Middle frontal gyrus (tissue), 1 donor: ENCODE data around the gene CPS1.

Experiments
- DNase-seq: peaks from one replicate; pipeline ENCODE4 v3.0.0-alpha.2; 2015; ENCODE audit warnings: low spot score; ENCODE audit errors: extremely low spot score

The CPS1 gene

DNA sequence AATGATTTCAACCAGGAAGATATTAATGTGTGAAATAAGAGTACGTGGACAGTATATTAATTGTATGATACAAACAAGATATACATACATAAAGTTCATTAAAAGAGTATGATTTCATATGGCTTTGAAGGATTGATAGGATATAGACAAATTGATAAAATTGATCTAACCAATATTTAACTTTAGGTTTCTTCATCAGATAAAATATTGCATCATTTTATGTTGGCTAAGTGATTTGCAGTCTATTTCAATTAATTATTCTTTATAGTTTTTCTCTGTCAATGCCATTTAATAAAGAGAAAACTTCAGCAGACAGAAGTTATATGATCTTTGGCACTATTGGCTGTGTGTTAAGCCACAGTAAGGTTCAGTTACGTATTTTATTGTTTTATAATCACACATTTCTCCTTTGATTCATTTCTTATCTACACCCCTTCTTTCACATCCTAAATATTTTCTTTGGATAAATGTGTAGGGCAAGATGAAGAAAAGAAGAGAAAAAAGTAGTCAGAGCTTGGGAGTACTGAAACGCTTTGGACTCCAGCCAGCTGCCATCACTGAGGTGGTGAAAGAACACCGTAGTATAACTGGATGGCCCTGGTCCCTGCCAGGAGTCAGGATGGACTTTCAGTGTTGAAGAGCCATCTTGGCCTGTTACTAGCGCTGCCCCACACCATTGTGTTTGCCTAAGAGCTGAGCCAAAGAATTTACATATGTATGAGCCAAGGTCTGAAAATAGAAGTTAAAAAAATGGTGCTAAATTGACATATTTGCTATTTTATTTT is 9.8 kb upstream of the CPS1 start:
- no peak for DNase-seq

DNA sequence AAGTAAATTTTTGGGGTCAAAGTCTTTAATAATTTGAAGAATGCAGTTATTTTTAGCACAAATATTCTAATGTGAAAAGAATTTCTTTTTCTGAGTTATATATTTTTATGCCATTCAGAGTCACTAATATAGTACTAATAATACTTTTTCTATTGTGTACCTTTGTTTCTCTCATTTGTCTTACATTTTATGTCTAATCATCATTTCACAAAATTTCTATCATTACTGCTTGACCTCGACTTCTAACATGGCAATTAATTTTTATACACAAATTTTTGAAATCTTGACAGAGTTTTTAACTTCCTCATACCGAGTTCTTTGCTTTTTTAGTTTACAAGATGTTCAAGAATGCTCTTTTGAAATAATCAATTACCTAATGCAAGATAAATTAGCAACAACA is 8.4 kb upstream of the CPS1 start:
- DNase-seq = no peak

- DNase-seq = no peak
These were observed 7.5 kb upstream of the CPS1 start for GRCh38 chr2:210548878-210549384.

DNA sequence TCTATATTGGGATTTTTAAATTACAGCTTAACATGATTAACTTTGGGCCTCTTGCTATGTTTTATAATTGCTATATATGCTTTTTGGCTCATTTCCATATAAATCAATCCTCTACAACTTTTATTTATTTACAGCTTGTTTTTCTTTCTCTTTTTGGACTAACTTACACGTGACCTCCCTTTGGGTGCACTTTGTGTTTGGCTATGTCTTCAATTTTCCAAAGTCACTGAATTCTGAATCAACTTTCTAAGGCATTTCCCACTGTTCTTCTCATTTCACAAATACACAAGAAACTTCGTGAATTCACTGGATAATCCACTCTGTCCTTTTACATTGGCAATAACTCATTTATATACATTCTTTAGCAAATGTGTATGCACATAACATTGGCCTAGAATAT is 5.4 kb upstream of the CPS1 start:
- no peak for DNase-seq

DNA sequence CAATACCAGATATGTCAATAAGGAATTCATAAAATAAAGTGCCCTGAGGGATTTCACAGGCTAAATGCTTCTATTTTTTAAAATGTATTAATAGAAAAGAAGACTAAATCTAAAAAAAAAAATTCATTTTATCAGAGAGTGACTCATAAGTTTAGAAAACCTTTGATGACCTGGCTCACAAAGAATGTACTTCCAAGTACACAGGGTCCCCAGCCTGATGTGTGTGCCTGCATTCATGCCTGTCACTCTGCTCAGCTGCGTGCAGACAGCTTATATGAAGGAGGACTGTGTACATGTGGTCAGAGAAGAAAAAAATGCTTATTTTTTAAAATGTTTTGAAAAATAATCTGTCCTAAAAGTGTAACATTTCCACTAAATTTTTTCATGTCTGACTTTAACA is 3.0 kb upstream of the CPS1 start:
- no peak for DNase-seq

DNA sequence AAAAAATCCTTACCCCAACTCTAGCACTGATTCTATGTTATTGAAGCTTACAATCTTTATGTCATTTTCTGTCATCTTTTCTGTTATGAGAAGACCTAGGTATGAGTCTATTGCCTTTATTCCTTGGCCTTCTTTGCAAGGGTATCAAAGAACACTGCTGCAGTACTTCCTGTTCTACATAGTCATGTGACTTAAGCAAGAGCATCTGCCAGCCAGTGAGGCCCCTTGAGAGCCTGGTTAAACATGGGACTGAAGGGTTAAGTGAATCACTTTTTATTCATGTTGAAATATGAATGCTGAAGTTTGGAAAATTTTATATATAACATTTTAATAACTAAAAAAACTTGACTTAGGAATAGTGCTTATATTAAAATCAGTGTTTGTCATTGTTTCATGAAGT is 844 bp upstream of the CPS1 start:
- DNase-seq = no peak

DNA sequence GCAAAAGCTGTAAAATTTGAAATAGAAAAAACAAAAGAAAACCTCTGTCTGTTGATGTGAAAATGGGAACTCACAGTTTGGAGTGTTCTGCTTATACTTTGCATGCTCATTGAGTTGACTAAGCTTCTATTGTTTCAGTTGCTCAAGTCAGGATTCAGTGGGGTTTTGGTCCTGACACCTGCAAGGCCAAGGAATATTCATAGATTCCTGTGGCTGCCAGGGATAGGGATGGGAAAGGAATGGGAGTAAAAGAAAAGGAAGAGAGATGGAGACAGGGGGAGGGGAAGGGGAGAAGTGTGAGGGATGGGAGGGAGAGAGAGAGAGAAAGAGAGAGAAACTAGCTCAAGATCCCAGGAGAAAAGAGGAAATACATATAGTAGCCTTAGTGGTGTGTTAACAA is 1.3 kb downstream of the CPS1 start:
- DNase-seq = no peak

GRCh38 chr2:210558708-210559107 is 2.3 kb downstream of the CPS1 start:
- DNase-seq = no peak

GRCh38 chr2:210559182-210559581 is 2.8 kb downstream of the CPS1 start:
- no peak for DNase-seq

- no peak for DNase-seq
These were observed 5.1 kb downstream of the CPS1 start for GRCh38 chr2:210561475-210561874.

GRCh38 chr2:210562091-210562490 is 5.7 kb downstream of the CPS1 start:
- DNase-seq = no peak

DNA sequence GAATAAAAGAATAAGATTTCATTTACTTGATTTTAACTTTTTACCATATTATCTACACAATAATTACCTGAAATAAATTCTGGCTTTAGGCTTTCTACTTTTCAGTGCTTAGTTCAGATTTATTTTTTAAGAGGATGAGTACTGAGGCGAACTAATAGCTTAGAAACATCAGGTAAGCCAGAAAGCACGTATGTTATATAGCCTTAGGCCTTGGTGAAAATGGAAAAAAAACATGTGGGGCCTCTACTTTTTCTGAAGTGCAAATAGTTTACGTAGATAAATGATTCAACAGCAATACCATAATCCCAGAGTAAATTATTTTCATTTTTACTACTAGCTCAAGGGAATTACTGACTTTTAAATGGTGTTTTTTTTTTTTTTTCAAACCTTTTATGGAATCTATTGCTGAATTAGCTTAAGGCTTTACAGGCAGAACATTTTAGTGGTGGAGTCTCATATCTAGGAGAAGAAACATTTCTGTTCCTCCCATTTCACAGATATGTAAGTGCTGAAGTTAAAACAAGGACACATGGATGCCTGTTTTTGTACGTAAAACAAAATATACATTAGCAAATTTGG is 6.2 kb downstream of the CPS1 start:
- DNase-seq = no peak

DNA sequence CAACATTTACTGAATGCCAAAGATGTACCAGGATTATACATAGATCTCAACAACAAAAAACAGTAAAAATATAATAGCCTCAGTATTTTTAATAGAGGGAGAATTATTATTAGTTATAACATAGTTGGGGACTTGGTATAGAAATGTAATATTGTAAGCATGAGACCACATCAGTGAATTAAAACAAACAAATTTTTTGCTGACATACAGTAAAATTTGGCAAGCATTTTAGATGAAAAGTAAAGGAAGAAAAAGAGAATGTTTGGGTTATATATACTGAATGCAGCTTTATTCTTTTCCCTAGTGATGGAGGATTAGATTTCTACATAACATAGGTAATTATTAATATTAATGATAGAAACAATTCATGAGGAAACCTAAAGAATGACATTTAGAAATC is 10.9 kb downstream of the CPS1 start:
- DNase-seq = no peak

DNA sequence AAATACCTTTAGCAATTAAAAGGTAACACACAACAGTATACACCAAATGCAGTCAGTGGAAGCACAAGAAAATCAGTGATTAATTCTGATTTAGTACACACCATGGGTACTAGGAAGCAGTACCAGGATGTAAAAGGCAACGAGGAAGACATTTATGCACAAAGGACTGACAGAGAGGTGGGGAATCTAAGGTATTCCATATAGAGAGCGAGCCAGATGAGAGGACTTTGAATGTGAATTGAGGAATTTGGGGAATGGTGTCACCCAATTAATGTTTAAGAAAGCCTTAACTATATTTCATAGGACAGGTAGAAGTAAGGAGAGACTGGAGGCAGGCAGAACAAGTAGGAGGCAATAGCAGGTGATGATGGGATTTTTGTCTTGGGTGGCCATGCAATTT is 11.7 kb downstream of the CPS1 start:
- no peak for DNase-seq

- peak; percentile 62 for DNase-seq
These were observed 21.1 kb downstream of the CPS1 start for GRCh38 chr2:210577263-210578071.

DNA sequence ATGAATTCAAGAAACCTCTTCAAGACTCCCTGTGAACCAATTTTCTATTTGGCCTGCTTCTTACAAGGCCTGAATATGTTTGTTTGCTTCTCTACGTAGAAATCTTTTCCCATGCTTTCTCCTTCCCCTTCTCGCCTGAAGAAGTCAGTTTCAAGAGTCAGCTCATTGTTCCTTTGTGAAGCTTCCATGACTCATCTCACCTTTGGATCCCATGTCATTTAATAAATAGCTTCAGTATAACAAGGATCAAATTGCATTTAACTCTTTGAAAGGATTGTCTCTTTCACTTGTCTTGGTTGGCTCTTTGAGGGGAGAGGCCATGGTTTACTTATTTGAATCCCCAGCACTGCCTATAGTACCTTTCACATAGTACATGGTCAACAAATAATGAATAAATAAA is 28.4 kb downstream of the CPS1 start:
- DNase-seq = no peak

DNA sequence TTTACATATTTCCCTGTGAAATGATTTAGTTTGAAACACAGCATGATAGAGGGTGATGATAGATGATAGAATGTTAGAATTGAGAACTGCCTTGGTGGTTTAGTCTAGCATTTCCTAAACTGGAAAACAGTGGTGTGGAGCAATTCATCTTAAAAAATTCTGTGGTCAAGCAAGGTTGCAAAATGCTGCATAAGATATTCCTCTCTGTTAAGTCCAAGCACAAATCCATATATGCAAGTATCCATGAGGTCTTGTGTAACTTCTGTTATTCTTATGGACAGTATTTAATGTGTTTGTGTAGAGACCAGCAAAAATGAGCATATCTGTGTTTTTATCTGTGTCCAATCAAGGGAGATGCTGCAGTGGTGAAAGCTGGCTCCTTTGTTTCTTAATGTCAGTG is 30.0 kb downstream of the CPS1 start:
- DNase-seq = no peak

- DNase-seq = no peak
These were observed 35.3 kb downstream of the CPS1 start for GRCh38 chr2:210591663-210592062.

DNA sequence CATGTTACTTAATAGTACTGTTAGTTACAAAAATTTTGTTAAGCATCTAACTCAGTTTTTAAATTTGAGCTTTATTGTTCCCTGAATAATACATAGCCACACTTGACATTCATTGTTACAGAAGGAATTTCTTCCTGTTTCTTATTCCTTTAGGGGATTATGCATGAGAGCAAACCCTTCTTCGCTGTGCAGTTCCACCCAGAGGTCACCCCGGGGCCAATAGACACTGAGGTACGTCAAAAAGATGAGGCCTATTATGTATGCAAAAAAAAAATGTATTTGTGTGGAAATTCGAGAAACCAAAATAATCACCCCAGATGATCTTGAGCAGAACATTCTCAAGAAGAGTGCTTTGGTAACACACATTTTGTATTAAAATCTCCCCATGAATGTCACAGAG is 36.3 kb downstream of the CPS1 start:
- no peak for DNase-seq

- DNase-seq = no peak
These were observed 36.8 kb downstream of the CPS1 start for GRCh38 chr2:210593166-210593565.

- no peak for DNase-seq
These were observed 41.8 kb downstream of the CPS1 start for GRCh38 chr2:210598219-210598618.

DNA sequence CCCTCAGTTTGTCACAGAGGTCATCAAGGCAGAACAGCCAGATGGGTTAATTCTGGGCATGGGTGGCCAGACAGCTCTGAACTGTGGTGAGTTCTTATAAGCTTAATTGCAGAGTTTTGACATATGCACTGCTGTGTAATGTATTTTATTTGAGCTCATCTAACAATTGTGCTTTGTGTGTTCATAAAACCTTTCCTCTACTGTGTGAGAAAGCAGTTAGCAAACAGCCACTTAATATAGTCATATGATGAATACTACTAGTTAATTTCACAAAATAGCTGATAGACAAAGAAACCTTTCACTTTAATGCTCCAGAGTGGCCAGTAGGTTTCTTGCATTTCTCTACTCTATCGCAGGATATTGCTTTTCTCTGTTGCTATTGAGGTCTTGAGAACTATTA is 43.1 kb downstream of the CPS1 start:
- no peak for DNase-seq
